ENCODE results near the gene BARHL1.
"Not testable (repeated sequence)": the region's sequence is repeated elsewhere in the genome, so short reads cannot be mapped to it uniquely, and the experiment has no call there.

The BARHL1 gene

GRCh38 chr9:132557159-132557558 lies 25.2 kb upstream of the BARHL1 start:
- no peak for DNase-seq

GRCh38 chr9:132559711-132560110 lies 22.7 kb upstream of the BARHL1 start:
- no peak for DNase-seq

- DNase-seq: peak; percentile 34
Observed at GRCh38 chr9:132560616-132561202, 21.7 kb upstream of the BARHL1 start.

- no peak for DNase-seq
Observed at GRCh38 chr9:132562306-132562573, 20.2 kb upstream of the BARHL1 start.

GRCh38 chr9:132564526-132564925 lies 17.9 kb upstream of the BARHL1 start:
- DNase-seq: no peak

- DNase-seq: not testable (repeated sequence)
Observed at GRCh38 chr9:132568787-132569186, 13.6 kb upstream of the BARHL1 start.

GRCh38 chr9:132571806-132572600 lies 10.4 kb upstream of the BARHL1 start:
- DNase-seq: no peak

- DNase-seq: no peak
Observed at GRCh38 chr9:132572921-132573320, 9.5 kb upstream of the BARHL1 start.

GRCh38 chr9:132575005-132575609 lies 7.3 kb upstream of the BARHL1 start:
- peak; percentile 78 for DNase-seq

- no peak for DNase-seq
Observed at GRCh38 chr9:132575811-132576210, 6.6 kb upstream of the BARHL1 start.

GRCh38 chr9:132577119-132577518 lies 5.3 kb upstream of the BARHL1 start:
- no peak for DNase-seq

- DNase-seq: no peak
Observed at GRCh38 chr9:132578367-132578932, 4.0 kb upstream of the BARHL1 start.

- DNase-seq: no peak
Observed at GRCh38 chr9:132579427-132579798, 3.0 kb upstream of the BARHL1 start.

- DNase-seq: no peak
Observed at GRCh38 chr9:132582786-132583583, 579 bp downstream of the BARHL1 start.

- DNase-seq: no peak
Observed at GRCh38 chr9:132583584-132584304, 1.3 kb downstream of the BARHL1 start.

- no peak for DNase-seq
Observed at GRCh38 chr9:132584601-132585560, 2.5 kb downstream of the BARHL1 start.

GRCh38 chr9:132585954-132586829 lies 3.8 kb downstream of the BARHL1 start:
- DNase-seq: no peak

GRCh38 chr9:132586830-132587591 lies 4.6 kb downstream of the BARHL1 start:
- no peak for DNase-seq

GRCh38 chr9:132587592-132587955 lies 5.2 kb downstream of the BARHL1 start:
- DNase-seq: no peak

GRCh38 chr9:132588098-132588497 lies 5.7 kb downstream of the BARHL1 start:
- DNase-seq: no peak
